ENCODE measurements around the gene ATAD1.
"Not testable (repeated sequence)": the region's sequence is repeated elsewhere in the genome, so short reads cannot be mapped to it uniquely, and the experiment has no call there.

ATAD1 gene

GRCh38 chr10:87753995-87754866 lies 63.8 kb downstream of the ATAD1 start:
- no peak for DNase-seq (ENCODE audit: low spot score)

- DNase-seq (ENCODE audit: low spot score), result no peak
Measured at GRCh38 chr10:87752566-87752965, 65.5 kb downstream of the ATAD1 start.

DNA sequence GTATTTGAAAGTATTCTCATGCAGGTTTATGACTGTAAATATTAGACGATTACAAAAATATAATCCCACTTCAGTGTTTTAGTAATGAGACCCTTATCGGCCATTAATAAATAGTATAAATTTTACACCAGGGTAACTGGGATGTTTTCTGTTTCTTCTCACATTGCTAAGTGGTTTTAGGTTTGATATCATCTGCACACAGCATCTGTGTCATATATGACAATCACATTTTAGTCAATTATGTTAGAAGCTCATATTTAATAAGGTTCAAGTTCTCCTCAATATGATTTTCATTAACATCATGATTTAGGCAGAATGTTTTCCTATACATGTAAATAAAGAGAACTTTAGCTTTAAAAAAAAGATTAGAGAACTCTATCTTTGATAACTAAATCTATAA lies 66.8 kb downstream of the ATAD1 start:
- no peak for DNase-seq (ENCODE audit: low spot score)

DNA sequence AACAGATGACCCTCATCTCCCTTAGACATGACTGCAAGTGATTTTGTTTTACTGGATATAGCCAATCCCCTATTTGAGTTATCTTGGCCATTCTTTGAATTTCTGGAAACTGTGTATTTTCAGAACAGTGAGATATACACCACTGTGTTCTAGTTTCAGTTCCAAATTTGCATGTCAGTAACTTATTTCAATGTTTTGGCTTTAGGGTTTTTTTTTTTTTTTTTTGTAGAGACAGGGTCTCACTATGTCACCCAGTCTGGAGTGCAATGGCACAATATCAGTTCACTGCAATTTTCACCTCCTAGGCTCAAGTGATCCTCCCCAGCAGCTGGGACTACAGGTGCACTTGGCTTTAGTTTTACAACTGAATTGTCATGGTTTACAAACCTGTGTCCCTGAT lies 67.2 kb downstream of the ATAD1 start:
- DNase-seq (ENCODE audit: low spot score), result no peak

DNA sequence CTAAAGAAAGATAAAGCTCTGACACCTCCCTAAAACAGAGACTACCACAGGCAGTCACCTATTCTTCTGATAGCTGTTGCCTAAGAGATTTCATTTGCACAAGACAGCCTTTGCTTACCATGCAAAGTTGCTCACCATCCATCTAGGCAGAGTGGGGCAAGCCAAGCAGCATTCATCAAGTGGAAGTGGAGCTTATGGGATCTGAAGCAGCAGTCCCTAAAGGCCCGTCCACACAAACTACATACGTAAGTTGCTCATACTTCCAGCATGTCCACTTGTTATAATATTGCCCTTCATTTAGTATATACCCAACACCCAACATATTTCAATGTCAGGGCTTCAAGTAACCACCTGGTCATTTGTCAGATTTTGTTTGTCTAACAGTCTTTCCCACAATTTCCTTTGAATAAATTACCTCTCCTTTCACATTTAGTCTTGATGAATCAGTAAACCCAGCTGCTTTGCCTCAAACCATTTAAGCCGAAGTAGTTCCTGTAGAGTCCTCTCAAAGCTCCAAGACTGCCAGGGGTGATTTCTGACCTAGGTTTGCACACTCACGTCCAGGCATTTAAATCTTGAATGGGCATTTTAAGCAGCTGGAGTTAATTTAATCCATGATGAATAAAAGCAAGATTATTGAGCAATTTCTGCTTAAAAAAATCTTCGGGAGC lies 67.9 kb downstream of the ATAD1 start:
- no peak for DNase-seq (ENCODE audit: low spot score)

- not testable (repeated sequence) for DNase-seq (ENCODE audit: low spot score)
Measured at GRCh38 chr10:87748244-87748643, 69.8 kb downstream of the ATAD1 start.

GRCh38 chr10:87746911-87747310 lies 71.1 kb downstream of the ATAD1 start:
- DNase-seq (ENCODE audit: low spot score), result no peak

DNA sequence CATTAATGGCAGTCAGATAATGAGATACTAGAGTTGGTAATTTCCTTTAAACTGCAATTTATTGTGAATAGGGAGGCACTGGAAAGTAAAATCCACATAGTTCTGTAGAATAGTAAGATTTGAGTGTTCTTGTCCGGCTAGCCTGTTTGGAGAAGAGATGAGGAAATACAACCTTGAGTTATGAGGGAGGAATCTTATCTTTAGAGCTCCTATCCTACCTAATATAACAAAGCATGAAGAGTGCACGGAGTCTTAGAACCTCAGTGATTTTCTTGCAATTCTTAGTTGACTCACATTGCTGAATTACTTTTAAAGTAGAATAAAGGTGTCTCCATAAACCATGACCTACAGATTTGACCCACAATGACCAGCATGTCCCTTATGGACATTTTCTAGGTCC lies 73.4 kb downstream of the ATAD1 start:
- DNase-seq (ENCODE audit: low spot score), result no peak

DNA sequence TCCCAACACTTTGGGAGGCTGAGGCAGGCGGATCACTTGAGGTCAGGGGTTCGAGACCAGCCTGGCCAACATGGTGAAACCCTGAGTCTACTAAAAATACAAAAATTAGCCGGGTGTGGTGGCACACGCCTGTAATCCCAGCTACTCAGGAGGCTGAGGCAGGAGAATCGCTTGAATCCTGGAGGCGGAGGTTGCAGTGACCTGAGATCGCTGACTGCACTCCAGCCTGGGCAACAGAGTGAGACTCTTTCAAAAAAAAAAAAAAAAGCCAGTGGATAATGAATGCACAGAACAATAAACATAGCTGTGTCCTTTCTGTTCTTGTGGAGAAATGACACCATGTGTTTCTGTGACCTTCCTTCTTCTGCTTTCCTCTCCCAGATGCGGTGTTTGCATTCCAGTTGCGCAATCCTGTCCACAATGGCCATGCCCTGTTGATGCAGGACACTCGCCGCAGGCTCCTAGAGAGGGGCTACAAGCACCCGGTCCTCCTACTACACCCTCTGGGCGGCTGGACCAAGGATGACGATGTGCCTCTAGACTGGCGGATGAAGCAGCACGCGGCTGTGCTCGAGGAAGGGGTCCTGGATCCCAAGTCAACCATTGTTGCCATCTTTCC lies 74.9 kb downstream of the ATAD1 start:
- DNase-seq (ENCODE audit: low spot score), result not testable (repeated sequence)

GRCh38 chr10:87740254-87740655 lies 77.8 kb downstream of the ATAD1 start:
- DNase-seq (ENCODE audit: low spot score), result no peak

DNA sequence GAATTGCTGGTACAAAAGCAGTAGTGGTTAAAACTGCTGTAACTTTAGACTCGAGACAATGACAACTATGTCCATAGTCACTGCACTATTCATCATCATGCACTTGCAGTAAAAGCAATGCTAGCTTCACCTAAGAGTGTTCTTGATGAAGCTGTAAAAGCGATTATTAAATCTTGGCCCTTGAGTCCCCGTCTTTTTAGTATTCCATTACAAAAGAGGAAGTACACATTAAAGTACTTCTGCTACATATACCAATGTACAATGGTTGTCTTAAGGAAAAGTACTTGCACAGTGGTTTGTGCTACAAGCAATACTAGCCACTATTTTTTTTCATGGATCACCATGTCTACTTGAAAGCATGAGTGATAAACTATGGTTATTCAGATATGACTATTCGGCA lies 78.3 kb downstream of the ATAD1 start:
- no peak for DNase-seq (ENCODE audit: low spot score)

DNA sequence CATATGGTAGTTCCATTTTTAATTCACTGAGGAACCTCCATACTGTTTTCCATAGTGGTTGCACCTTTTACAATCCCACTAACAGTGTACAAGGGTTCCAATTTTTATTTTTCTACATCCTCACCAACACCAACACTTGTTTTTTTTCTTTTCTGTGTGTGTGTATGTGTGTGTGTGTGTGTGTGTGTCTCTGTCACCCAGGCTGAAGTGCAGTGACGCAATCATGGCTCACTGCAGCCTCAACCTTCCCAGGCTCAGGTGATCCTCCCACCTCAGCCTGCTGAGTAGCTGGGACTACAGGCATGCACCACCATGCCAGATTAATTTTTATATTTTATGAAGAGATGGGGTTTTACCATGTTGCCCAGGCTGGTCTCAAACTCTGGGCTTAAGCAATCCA lies 79.8 kb downstream of the ATAD1 start:
- not testable (repeated sequence) for DNase-seq (ENCODE audit: low spot score)

GRCh38 chr10:87734987-87735827 lies 82.8 kb downstream of the ATAD1 start:
- peak; percentile 35 for DNase-seq (ENCODE audit: low spot score)

DNA sequence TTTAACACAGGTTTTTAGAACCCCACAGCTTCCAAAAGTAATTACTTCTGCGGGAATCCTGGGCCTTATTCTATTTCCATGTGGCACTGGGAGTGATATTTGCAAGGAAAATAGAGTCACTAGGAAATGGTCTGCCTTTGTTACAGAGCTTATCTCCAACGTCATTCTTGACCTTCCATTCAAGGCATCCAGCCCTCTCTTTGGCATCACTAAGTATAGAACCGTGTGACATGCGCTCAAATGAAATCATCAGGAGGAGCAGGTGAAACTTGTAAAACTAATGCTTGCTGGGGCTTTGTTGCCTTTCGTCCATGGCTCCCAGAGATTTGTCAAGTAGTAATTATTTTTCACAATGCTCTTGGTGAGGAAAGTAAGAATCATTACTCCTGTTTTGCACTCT lies 84.9 kb downstream of the ATAD1 start:
- DNase-seq (ENCODE audit: low spot score), result no peak

- no peak for DNase-seq (ENCODE audit: low spot score)
Measured at GRCh38 chr10:87729940-87730339, 88.1 kb downstream of the ATAD1 start.

DNA sequence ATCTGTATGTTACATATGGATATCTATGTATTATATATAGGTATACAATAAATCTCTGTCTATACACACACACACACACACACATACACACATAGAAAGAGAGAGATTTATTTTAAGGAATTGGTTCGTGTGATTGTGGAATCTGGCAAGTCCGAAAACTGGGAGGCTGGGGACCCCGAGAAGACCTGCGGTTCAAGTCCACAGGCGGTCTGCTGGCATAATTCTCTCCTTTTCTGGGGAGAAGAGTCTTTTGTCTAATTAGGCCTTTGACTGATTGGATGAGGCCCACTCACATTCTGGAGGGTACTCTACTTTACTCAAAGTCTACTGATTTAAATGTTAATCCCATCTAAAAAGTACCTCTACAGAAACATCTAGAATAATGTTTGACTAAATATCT lies 93.2 kb downstream of the ATAD1 start:
- no peak for DNase-seq (ENCODE audit: low spot score)

GRCh38 chr10:87723500-87723899 lies 94.5 kb downstream of the ATAD1 start:
- no peak for DNase-seq (ENCODE audit: low spot score)

GRCh38 chr10:87722716-87723115 lies 95.3 kb downstream of the ATAD1 start:
- DNase-seq (ENCODE audit: low spot score), result no peak

GRCh38 chr10:87721781-87722180 lies 96.2 kb downstream of the ATAD1 start:
- no peak for DNase-seq (ENCODE audit: low spot score)

- DNase-seq (ENCODE audit: low spot score), result no peak
Measured at GRCh38 chr10:87720665-87721064, 97.4 kb downstream of the ATAD1 start.

DNA sequence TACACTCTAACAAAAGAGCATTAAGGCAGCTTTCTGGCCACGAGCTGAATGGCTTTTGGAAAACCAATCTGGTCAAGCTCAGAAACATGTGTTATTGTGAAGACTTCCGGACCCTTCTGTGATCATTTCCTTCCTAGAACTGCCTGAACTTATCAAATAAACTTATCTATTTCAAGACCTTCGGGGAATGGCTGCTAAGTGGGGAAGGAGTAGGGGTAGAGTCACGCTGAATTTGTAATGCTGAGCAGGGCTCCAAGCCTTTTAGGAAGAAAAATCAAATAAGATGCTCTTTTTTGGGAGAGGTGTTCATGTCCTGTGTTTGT lies 101.7 kb downstream of the ATAD1 start:
- no peak for DNase-seq (ENCODE audit: low spot score)

Measured in hematopoietic multipotent progenitor cell treated with erythropoietin and hydrocortisone succinate and interleukin-3 and kit ligand, for 17 days (in vitro differentiated cells).